Natural killer cell (primary cell): ENCODE results near the gene NREP. TPM values are rescaled to one million over a fixed set of nuclear protein-coding genes. Genes with fewer than 3 reads are reported as not detected.

Experiments used
- ATAC-seq, 3 donors: fragments of 150-1000 bp in 2 of 3; fragments of 200-7000 bp in 1 of 3; cut with Tn5 transposase; 1 replicate in 1 of 3; 2 replicates in 2 of 3; pipeline ENCODE4 v1.10.0; 2021; ENCODE audit warnings: mild to moderate bottlenecking in 2 of 3, moderate library complexity in 2 of 3
- DNase-seq, 2 donors: peaks; one replicate each; pipeline versions ENCODE4 v3.0.0 to v3.0.0-alpha.2; 2013 to 2021; ENCODE audit warnings: mixed read lengths in 1 of 2
- H3K27ac ChIP-seq: one replicate; pipeline ENCODE4 v1.5.1; 2013; ENCODE audit warnings: mild to moderate bottlenecking, low read length
- H3K27me3 ChIP-seq: one replicate; pipeline ENCODE4 v1.6.1; 2013; ENCODE audit warnings: low read length; ENCODE audit not compliant: control insufficient read depth, insufficient read depth
- H3K36me3 ChIP-seq: one replicate; pipeline ENCODE4 v1.6.1; 2013; ENCODE audit warnings: low read length; ENCODE audit not compliant: control insufficient read depth, insufficient read depth
- H3K4me1 ChIP-seq: one replicate; pipeline ENCODE4 v1.6.1; 2013; ENCODE audit warnings: low read length; ENCODE audit not compliant: control insufficient read depth, insufficient read depth
- H3K4me3 ChIP-seq: one replicate; pipeline ENCODE4 v1.5.1; 2013; ENCODE audit warnings: low read length
- H3K9me3 ChIP-seq: one replicate; pipeline ENCODE4 v1.6.1; 2013; ENCODE audit warnings: low read length; ENCODE audit not compliant: control insufficient read depth, insufficient read depth
- H3K27ac Mint-ChIP-seq, 2 donors: one replicate each; pipeline ENCODE4 v1.8.0; 2022; ENCODE audit warnings: mild to moderate bottlenecking in 2 of 2, mixed read lengths in 2 of 2, moderate library complexity in 1 of 2
- H3K27me3 Mint-ChIP-seq, 2 donors: one replicate each; pipeline ENCODE4 v1.8.0; 2022; ENCODE audit warnings: low read depth in 2 of 2, mixed read lengths in 2 of 2
- H3K36me3 Mint-ChIP-seq: one replicate; pipeline ENCODE4 v1.8.0; 2022; ENCODE audit warnings: mixed read lengths
- H3K4me1 Mint-ChIP-seq, 2 donors: one replicate each; pipeline ENCODE4 v1.8.0; 2022; ENCODE audit warnings: mixed read lengths in 2 of 2
- H3K4me3 Mint-ChIP-seq: one replicate; pipeline ENCODE4 v1.8.0; 2022; ENCODE audit warnings: mild to moderate bottlenecking, moderate library complexity, mixed read lengths
- H3K9me3 Mint-ChIP-seq, 2 donors: one replicate each; pipeline ENCODE4 v1.8.0; 2022; ENCODE audit warnings: mixed read lengths in 2 of 2
- WGBS: methylation state at CpG from one replicate; pipeline ENCODE4 v1.1.7; 2013; ENCODE audit warnings: missing lambda C conversion rate; ENCODE audit not compliant: insufficient coverage; 5-methylcytosine and 5-hydroxymethylcytosine counted together
- intact Hi-C: fragments of 100-400 bp; cut with micrococcal nuclease; formaldehyde crosslinking; loops from one replicate; pipeline ENCODE4 v1.14.2; 2022
- total RNA-seq, 4 donors: library from RNA; stranded (reverse); fragments of 120-200 nt in 1 of 4; gene quantifications; one replicate each; pipeline versions ENCODE4 v1.2.3 to v1.2.4, GENCODE V29; 2013 to 2022
- TF ChIP-seq, protein P1 (sequence below): fragments of 200-600 bp; IDR thresholded peaks from one replicate; pipeline ENCODE4 v1.8.0; 2022; ENCODE audit warnings: antibody characterized with exemption

The NREP gene
- total RNA-seq, 3 donors from 2014 or later (not counting 1 experiment from before 2014, with no cell fraction given): 7.6 to 9.9 (median 8.4) TPM

DNA sequence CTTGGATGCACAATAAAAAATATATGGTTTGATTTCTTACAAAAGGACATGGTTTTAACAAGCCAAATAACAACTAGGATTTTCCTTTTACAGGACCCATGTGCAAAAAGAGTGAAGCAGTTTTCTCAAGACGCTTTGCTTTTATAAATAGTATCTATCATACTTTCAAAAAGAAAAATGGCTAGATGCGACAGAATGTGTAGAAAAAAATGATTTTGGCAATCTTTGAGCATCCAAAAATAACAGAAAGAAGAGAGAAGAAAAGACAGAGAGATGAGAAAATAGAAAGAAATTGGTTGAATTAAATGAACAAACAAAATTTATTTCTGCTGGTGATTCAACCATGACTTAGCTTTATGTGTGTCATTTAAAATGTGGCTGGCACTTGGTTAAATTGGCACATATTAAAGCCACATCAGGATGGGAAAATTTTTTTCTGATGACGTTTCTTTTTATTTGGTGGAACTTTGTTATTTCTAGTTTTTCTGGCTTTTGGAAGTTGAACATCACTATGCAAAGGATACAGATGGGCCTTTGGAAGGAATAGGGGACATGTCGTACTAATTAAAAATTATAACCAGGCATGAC, 35.6 kb upstream of the NREP start:
- peaks cover 0 to 5% of the 10 kb centered on the region in 2 donors for H3K27me3 Mint-ChIP-seq
- TF ChIP-seq, protein P1, sequence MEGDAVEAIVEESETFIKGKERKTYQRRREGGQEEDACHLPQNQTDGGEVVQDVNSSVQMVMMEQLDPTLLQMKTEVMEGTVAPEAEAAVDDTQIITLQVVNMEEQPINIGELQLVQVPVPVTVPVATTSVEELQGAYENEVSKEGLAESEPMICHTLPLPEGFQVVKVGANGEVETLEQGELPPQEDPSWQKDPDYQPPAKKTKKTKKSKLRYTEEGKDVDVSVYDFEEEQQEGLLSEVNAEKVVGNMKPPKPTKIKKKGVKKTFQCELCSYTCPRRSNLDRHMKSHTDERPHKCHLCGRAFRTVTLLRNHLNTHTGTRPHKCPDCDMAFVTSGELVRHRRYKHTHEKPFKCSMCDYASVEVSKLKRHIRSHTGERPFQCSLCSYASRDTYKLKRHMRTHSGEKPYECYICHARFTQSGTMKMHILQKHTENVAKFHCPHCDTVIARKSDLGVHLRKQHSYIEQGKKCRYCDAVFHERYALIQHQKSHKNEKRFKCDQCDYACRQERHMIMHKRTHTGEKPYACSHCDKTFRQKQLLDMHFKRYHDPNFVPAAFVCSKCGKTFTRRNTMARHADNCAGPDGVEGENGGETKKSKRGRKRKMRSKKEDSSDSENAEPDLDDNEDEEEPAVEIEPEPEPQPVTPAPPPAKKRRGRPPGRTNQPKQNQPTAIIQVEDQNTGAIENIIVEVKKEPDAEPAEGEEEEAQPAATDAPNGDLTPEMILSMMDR: no peak
- no peak for DNase-seq
- no peaks in the 10 kb centered on the region for H3K9me3 Mint-ChIP-seq
- no peaks in the 10 kb centered on the region for H3K4me1 ChIP-seq
- no peaks in the 10 kb centered on the region for H3K4me1 Mint-ChIP-seq
- H3K27ac ChIP-seq: no peak overlapping the region
- no peaks in the 10 kb centered on the region for H3K9me3 ChIP-seq
- H3K4me3 ChIP-seq: no peak overlapping the region
- H3K4me3 Mint-ChIP-seq: no peak overlapping the region
- no peaks in the 10 kb centered on the region for H3K36me3 ChIP-seq
- 85% methylated on average over 3 of the region's 4 CpGs for WGBS
- no peak for ATAC-seq
- H3K36me3 Mint-ChIP-seq: no peaks in the 10 kb centered on the region
- no peak overlapping the region for H3K27ac Mint-ChIP-seq
- H3K27me3 ChIP-seq: no peaks in the 10 kb centered on the region
- intact Hi-C loops: no loop called here

DNA sequence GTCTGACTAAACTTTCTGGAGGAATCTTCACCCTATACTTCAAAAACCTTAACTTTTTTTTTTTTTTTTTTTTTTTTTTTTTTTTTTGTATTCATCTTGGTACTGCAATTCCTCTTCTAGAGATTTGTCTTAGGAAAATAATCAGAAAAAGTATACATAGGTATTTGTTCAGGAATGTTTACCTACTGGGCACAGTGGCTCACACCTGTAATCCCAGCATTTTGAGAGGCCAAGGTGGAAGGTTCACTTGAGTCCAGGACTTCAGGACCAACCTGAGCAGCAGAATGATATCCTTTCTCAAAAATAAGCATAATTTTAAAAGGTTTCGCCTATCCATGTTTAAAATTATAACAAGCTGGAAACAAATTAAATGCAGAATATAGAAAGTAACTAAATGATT, 33.3 kb upstream of the NREP start:
- Mint-ChIP-seq H3K4me3 (no peak overlapping the region), H3K27ac (no peak overlapping the region), H3K4me1 (no peaks in the 10 kb centered on the region), H3K36me3 (no peaks in the 10 kb centered on the region), H3K9me3 (no peaks in the 10 kb centered on the region), H3K27me3 (peaks cover 0 to 10% of the 10 kb centered on the region in 2 donors)
- H3K36me3 ChIP-seq: no peaks in the 10 kb centered on the region
- ATAC-seq (no peak), DNase-seq (no peak)
- no peaks in the 10 kb centered on the region for H3K4me1 ChIP-seq
- intact Hi-C loops: no loop called here
- no peaks in the 10 kb centered on the region for H3K27me3 ChIP-seq
- no CpG with 5 or more reads among the region's 1 CpG for WGBS
- H3K9me3 ChIP-seq: no peaks in the 10 kb centered on the region
- TF ChIP-seq, protein P1: no peak
- no peak overlapping the region for H3K27ac ChIP-seq
- no peak overlapping the region for H3K4me3 ChIP-seq

DNA sequence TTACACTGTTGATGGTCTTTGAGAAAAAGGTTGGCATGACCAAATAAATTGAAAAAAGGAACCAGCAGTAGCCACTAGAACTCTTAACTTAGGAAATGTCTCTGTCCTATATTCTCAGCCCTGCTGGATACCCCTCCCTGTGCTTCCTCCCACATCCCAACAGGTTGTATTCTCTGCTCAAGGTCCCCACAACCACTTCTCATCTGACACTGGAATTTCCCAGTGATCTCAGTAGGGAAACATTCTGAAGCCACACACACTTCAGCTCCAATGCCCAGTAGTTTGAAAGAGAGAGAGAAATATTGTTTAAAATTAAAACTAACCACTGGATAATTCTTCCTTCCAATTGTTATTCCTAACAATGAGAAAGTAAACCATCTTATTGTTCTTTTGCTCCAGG, 30.0 kb upstream of the NREP start:
- no peak for ATAC-seq
- Histone ChIP-seq H3K4me1 (no peaks in the 10 kb centered on the region), H3K27ac (no peak overlapping the region), H3K36me3 (no peaks in the 10 kb centered on the region), H3K27me3 (no peaks in the 10 kb centered on the region), H3K4me3 (no peak overlapping the region), H3K9me3 (no peaks in the 10 kb centered on the region)
- intact Hi-C loops: no loop called here
- H3K36me3 Mint-ChIP-seq: no peaks in the 10 kb centered on the region
- H3K9me3 Mint-ChIP-seq: no peaks in the 10 kb centered on the region
- no peak overlapping the region for H3K4me3 Mint-ChIP-seq
- H3K4me1 Mint-ChIP-seq: no peaks in the 10 kb centered on the region
- H3K27me3 Mint-ChIP-seq: peaks cover 0 to 10% of the 10 kb centered on the region in 2 donors
- TF ChIP-seq, protein P1: no peak
- DNase-seq: no peak
- H3K27ac Mint-ChIP-seq: no peak overlapping the region

DNA sequence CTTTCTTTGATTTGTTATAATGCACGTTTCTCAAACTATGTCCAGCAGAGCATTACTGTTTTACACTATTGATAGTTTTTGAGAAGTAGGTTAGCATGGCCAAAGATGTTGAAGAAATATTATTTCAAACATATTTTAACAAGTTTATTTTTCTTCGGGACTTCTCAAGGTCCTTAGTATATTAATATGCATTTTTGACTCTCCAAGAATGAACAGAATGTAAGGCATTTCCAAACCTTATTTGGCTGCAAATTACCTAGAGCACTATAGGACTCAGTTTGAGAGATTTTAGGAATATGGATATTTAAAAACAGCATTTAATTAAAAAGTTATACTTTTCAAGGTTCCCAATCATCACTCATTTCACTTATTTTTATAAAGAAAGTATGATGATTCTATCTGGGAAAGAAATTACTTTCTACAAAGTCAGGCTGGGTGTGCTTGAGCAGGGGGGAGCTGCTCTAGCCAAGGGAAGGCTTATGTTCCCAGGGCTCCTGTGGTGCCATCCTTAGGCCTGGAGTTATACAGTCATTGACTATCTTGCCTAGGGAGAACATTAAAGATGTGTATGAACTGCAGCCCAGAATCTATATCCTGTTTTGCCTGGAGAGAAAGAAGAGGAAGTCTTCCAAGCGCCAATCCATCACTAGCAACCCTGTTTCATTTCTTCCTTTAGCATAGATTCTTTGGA, 27.6 kb upstream of the NREP start:
- TF ChIP-seq, protein P1: no peak
- H3K36me3 Mint-ChIP-seq: no peaks in the 10 kb centered on the region
- intact Hi-C loops: no loop called here
- Histone ChIP-seq H3K27me3 (no peaks in the 10 kb centered on the region), H3K9me3 (no peaks in the 10 kb centered on the region), H3K36me3 (no peaks in the 10 kb centered on the region), H3K4me1 (no peaks in the 10 kb centered on the region), H3K27ac (no peak overlapping the region), H3K4me3 (no peak overlapping the region)
- H3K9me3 Mint-ChIP-seq: no peaks in the 10 kb centered on the region
- 100% methylated on average over 1 of the region's 3 CpGs for WGBS
- ATAC-seq (no peak), DNase-seq (no peak)
- H3K27me3 Mint-ChIP-seq: peaks cover 6 to 7% of the 10 kb centered on the region in 2 donors
- no peaks in the 10 kb centered on the region for H3K4me1 Mint-ChIP-seq
- no peak overlapping the region for H3K27ac Mint-ChIP-seq
- no peak overlapping the region for H3K4me3 Mint-ChIP-seq
